SHP77 treated with DMSO at 0.1 percent for 48 hours (cell line): ENCODE results near the gene ETS1.

ENCODE experiments used
- DNase-seq: peaks from one replicate; lab custom pipeline; 2025; lab: John Stamatoyannopoulos, UW

Gene ETS1

DNA sequence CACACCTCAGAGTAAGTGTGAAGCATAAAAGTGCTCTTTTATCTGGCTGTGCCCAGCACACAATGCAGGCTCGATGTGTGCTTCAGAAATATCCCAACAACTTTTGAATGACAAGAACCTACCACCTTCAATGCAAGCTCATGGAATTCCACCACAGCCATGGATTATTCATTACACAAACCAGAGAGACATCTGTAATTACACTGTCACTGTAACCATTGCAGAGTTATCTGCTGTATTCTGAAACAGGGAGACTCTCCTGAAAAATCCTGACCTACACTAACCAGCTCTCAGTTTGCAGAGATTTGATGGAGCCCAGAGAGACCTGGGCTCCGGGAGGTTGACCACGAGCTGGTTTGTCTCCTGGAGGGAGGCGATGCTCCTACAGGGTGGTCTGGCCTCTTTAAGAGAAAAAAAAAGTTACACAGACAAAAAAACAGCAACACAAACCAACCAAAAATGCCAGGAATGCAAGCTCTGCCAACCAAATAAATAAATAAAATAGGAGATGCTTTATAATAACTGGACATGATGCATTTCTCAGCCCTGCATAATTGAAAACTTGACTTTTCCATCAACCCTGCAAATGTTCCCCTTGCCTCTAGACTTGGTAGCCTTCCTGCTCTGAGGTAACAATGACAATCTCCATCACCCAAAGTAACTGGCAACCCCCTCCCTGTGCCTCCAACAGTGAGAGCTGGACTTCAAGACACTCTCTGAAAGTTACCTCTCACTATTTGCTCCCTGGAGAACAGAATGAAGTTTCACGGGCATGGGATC is 69.7 kb downstream of the ETS1 start:
- DNase-seq = no peak

DNA sequence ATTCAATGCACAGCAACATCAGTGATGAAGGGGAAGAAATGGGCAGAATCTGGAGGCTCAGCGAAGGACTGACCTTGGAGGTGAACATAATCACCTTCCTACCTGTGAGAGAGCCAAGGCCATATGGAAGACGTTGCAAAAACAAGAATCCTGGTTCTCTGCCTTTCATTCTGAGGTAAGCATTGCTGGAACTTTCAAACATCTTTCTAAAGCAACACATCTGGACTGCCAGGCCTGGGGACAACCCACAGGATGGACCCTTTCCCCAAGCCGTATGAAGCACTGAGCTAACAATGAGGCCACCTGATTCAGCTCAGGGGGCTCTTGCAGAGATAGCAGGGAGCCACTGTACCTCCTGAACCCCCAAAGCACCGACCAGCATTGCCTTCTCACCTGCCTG is 70.5 kb downstream of the ETS1 start:
- DNase-seq = no peak

DNA sequence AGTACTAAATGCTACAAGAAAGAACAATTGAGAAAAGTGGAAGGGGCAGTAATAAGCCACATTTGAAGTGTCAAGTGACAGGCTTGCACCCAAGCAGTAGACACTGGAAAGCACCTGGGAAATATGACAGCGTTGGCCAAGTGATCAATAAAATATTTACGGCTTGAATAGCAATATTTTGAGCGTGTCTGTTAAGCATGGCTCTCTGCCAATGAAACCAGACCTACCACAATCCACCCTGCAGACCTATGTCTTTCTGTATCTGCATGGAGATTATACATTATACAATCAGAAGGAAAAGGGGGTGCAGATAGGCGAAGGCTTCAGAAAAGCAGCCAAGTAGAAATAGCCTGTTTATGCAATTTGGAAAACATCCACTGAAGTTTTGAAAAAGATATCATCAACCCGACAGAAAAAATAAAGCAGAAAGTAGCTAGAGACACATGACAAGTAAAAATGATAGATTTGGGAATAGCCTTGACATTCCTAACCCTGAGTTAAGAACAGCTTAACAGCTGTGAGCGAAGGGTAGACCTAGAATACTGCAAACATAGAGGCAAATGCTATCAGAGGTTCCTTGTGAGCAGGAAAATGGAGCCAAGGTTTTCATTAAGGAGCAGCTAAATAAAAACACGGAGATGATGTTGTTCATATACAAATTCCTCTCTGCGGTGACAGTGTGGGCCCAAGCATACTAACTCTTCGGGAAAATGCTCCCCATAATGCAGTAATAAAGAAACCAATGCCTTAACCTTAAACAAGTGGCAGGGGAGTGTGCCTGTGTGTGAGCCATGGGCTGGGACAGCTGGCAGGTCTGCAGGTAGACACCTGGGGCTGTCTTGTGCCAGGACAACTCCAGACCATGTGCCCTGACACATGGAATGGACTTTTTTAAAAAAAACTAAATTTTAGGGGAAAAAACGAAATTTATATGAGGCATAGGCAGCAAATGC is 71.3 kb downstream of the ETS1 start:
- DNase-seq = no peak

DNA sequence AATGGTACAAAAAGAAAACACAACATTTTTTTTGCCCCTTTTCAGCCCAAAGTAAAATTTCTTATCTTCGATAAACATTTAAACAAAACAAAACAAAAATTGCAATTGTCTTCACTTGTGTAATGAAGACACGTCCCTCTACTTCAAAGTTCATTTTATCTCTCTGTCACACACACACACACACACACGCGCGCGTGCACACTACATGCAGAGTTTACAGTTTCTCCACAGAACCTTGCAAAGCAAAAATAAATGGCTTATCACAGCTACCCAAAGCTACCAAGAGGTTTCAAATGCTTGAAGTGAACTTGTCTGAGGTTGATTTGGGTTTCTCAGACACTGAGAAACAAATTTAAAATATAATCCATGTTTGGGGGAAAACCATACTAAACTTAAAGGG is 72.3 kb downstream of the ETS1 start:
- no peak for DNase-seq

DNA sequence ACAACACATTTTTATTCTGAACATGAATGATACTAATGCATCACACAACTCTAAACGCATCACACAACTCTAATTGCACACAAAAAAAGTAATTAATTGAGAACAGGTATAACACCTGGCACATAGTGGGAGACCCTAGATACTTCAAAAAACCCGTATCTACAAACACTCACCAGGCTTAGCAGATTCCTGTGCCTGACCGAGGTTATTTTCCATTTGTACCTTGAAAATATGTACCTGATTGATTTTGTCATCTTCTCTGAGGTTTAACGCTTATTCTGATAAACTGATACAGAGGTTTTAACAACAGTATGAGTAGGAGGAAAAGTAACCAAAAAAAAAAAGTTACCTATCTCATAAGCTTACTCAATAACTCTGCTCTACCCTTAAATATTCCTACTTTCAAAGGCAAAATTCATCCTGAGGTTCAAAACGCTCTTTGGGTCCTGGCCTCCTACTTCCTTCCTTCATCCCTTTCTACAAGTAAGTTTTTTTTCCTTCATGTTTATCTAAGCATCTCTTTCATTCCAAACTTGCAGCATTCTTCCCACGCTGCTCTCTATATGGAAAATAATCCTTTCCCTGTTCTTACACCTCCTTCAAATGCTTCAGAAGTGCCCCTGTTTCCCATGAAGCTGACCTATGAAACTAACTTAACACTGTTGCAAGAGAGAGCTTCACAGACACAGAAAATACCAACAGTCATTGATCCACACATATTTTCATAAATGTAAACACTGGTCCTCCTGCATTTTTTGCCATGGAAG is 73.3 kb downstream of the ETS1 start:
- no peak for DNase-seq

DNA sequence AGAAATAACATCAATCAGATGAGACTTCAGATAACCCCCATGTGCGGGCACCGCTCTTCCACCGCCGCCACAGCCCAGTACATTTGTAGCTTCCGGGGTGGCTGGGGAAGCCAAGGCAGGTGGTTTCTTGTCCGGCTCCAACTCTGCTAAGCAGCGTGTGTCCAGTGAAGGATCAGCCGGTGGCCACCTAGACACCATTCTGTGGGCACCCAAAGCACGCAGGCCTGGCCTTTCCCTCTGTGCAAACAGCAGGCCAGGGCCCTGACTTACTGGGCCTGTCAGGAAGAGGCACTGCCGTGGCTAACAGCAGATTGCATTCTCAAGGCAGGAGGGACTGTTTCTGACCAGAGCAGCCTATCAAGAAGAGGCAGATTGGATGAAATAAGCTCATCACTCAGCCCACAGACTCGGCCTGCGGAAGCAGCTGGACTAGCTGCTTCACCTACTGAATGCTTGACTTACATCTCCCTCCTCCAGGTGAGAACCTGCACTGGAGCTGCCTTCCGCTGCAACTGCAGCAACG is 74.8 kb downstream of the ETS1 start:
- DNase-seq = no peak

DNA sequence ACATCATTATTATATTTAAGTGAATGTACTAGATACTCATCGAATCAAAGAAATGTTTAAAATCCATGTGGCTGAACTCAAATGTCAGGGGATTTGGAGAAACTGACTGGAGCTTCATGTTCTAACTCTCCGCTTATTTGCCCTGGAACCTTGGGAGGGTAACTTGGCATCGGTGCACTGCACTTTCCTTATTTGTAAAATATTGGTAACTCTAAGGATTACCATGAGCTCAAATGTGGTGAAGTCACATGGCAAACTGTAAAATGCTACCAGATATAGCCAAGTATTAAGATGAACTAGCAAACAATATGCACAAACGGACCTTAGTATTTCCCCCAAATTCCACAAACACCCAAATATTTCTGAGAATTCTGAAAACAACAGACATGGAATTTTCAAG is 75.6 kb downstream of the ETS1 start:
- no peak for DNase-seq

DNA sequence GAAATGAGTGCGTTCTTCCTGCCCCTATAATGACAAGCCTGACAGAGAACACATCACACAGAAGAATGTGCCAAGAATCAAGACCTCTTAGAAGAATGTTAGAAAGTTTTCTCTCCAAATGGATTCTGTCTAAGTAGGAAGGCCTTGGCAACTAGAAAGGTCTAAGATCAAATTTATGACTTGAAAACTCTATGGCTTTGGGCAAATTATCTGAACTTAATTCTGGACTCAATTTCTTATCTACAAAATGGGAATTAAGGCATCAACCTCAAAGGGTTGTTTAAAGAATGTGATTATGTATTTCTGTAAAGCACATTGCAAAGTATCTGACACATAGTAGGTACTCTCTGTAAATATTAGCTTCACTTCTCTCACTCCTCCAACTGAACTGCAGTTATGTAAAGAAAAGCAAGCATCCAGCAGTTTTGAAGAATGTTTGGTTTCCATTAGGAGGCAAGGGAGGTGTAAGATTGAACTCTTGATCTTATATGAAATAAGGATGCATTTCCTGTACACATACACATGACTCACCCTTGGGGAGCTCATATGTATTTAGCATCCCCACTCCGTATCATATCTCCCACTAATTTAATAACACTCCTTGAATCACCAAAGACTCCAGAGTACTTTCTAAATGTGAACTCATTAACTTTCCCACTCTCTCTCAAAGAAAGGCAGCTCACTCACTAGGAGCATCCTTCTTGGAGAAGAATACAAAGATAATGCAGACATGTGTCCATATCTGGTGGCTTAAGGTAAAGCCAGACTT is 77.6 kb downstream of the ETS1 start:
- DNase-seq = no peak

DNA sequence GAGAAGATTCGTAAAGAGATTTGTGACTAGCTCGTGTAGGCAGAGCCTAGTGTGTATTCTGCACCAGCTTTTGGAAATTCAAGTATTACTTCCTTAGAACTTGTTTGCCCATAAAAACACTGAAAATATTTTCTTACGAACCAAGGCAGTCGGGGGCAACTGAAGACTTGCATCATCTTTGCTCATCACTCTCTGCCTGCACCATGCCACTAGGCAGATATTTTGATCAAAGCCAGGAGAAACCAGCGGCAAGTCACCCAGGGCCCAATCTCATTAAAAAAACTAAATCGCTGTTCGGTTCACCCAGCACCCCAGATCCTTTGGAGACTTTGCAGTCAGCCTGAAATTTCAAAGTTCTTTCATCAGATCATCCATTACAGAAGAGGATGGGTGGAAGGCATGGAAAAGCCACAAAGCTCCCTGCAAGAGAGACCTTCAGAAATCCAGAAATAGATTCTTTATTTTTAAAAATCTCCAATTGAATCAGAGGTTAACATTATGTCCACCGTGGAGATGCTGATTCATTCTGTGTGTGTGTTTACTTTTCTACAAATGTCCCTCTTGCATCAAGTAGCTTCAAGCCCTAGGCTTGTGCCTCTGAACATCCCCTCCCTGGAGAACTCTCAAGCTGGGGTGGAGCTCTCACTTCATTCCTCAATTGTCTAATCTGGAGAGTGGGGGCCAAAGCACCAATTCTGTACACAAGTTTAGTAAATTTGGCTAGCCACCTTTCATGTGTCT is 78.4 kb downstream of the ETS1 start:
- no peak for DNase-seq

DNA sequence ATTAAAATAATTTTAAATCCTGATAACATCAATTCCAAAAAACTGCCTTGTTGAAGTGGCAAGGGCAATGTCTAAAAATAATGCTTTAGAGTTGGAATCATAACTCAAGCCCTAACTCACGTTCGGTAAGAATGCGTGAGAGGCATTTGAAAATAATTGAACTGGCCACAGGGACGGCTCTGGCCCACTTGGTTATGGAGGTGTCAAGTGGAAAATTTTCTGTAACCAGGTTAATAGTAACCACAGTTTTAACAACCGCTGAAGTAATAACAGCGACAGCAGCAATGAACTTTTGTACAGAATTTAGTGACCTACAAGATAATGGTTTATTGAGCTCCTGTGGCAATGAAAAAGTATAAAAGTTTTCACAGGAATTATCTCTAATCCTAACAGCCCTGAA is 79.4 kb downstream of the ETS1 start:
- no peak for DNase-seq

DNA sequence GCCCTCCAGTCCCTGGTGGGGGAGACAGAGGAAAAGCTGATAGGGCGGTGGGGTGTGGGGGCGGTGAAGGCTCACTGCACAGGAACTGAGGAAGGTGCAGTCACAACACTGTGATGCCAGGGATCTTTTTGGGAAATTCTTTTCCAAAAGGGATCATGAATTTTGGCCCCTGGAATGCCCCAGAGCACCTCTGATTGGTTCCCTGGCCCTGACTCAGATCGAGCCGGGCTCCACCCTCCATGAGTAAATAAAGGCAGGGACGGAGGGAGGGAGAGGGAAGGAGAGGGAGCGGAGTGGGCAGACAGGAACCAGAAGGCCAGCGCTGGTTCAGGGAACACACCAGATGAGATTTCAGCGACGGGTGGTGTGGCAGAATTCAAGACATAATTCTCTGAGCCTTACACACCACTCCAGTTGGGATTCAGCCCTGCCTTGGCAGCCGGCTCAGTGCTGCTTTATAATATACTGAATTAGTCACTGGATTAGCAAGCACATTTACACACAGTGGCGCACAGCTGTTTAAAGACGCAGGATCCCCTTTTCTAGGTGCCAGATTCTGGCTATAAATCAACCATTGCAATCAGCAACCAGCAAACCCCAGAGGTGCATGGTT is 80.3 kb downstream of the ETS1 start:
- DNase-seq = peak; percentile 83

DNA sequence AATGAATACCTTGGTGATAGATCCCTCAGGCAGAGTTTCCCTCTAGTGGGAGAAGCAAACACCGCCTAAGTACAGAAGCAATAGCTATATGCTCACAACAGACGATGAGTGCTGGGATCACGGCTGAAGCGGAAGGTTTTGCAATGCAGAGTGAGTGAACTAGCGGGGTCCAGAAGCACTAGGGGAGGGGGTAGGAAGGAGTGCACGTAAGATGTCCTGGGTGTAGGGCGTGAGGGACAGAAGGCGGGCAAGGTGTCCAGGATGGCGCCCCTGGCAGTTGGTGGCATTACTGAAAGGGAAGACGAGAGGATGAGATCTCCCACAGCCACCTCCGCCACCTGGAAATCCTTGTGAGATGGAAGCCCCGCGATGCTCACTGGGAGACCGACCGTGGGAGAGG is 81.0 kb downstream of the ETS1 start:
- DNase-seq = no peak

DNA sequence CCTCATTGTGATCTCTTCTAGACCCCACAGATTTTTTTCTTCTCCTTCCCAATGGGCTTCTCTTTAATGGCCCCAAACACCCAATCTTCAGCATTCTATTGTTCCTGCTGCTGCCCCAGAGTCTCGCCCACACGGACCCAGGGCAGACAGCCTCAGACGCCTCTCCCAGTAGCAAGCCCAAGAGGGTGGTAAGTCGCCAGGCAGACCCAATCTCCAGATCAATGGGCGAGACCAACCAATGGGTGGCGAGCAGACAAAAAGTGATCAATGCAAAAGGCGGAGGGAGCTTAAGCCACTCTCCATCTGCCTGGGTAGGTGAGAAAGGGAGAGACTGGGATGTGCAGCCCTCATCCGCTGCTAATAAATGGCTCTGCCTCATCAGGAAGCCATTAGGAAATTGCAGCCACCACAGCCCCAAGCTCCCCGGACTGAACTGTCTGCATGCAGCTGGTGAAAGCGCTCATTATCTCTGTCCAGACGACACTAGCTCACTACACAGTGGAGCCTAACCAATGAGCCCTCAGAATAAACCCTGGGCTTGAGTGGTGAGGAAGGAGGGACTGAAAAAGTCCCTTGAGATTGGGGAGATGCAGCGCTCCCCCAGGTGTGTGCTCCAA is 81.8 kb downstream of the ETS1 start:
- DNase-seq = no peak

DNA sequence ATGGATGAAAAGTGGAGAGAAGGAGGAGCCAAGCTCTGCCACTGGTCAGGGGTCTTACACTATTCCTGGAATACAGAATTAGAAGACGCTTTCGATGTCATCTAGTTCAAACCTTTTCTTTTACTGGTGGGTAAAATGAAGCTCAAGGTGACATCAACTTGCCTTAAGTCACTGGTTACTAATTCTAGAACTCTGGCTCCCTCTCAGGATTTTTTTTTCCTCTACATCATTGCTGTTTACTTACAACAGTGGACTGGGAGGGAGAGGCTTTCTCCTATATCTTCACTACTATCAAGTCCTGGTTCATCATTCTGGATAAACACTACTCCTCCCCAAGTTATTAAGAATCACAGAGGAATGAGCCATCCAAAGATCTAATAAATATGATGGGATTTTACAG is 82.9 kb downstream of the ETS1 start:
- no peak for DNase-seq

DNA sequence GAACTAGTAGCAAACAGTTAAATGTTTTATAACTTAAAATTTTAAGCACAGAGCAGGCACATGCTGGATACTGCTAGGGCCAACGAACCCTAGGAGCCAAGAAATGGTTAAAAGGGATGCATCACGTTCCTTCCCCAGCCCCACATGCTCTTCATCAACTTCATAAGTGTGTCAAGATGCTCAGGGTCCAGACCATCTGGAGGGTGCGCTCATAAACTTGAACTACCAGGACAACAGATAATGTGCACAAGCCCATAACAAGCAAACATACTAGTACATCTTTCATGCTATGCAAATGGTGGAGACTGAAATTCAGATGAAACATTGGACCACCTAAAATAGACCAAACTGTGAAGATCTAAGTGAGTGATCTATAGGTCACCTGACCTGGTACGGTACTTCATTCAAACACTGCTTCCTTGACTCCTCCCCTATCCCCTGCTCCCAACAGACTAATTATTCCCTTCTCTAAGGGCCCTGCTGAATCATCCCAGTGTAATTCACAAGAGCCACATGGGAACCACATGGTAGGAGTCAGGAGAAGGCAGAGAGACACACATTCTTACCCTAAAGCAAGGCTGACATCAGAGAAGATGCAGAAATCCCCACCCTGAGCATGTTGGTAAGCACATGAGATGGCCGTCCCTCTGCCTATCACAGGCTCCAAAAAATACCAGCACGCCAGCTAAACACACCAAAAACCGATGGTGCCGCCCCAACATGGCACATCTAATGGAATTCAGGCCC is 83.9 kb downstream of the ETS1 start:
- DNase-seq = no peak

DNA sequence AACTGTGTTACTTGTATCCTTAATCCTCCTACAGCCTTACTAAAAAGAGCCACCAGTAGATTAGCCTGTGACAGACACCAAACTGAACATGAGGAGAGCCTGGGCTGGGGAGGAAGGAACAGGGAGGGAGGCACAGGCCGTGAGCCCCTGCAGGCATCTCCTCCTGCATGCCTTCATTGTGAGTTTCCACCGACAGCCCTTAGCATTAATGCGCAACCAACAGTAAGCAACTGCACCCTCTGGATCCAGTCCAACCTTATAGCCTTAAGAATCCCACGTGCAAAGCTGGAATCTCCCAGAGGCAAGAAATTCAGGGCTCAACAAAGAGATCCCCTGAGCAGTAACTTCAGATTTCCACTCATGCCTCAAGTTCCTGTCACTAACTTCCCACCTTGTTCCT is 84.6 kb downstream of the ETS1 start:
- no peak for DNase-seq

DNA sequence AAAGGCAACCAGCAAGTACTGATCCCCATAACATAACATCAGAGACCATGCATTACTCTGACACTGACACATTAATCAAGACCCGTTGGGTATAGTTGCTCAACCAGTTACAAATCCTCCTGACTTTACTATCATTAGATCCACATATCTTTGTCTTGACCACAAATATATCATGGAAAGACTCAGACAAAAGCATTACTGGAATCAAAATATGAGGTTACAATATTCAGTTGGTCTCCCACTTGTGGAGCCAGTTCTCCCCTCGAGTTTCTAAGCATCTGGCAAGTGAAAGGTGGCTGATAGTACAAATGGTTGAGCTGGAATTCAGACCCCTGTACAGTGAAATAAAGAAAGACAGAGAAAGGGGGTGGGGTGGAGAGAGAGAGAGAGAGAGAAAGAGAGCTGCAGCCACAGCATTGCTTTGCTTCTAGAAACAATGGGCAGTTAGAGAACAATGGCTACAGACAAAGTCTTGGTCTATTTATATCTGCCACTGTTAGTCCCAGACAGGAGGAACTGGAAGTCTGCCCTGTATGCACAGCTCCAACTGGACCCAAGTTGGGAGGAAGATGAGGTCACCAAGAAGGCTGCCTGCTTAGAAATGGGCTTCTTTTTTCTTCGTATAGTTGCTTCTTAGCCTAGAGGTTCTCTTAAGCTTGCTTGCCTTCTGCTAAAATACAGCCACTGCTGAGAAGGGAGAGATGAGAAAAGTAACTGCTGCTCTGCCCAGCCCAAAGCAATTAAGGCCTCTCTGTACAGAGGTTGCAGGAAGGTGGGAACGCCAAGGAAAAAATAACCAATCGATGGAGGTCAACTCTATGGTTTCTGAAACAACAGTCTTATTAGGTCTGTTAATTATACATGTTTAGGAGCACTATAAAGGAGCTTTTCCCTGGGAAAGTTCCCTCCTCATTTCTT is 85.5 kb downstream of the ETS1 start:
- no peak for DNase-seq

DNA sequence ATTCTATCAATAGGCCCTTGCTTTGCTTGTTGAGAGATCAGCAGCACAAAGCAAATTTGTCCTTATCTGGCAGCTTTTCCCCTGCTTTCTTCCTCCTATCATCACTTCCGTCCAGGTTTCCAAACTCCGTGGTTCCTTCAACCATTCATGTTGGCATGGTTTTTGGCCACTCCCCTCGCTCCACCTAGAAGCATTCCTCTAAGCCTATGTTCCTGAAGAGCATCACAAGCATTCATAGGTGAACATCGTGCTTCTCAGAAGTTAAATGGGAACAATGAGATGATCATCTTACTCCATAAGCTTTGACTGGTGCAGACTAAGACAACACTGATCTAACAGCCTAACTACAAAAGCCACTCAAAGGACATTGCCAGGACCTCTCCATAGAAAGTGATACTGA is 86.3 kb downstream of the ETS1 start:
- no peak for DNase-seq
